ENCODE data around the gene BMS1. TPM values are rescaled to one million over a fixed set of nuclear protein-coding genes. Genes with fewer than 3 reads are reported as not detected.
"Not testable (repeated sequence)": the region's sequence is repeated elsewhere in the genome, so short reads cannot be mapped to it uniquely, and the experiment has no call there.

BMS1 gene
- 10 to 100 TPM; 11.8 to 14.3 TPM for total RNA-seq
- long read RNA-seq, full-length matches to known transcripts: 8 of 50 reads
- long read RNA-seq, partial matches to known transcripts: 34 of 50 reads
- long read RNA-seq, other reads (novel, unspliced or antisense): 8 of 50 reads

GRCh38 chr10:42782446-42783180, at the start of gene BMS1:
Gene BMS1, plus strand, starts transcription at chr10:42782795. Its CDS starts 1,600 bp downstream, at chr10:42784395.
- DNase-seq (peak; percentile 89), ATAC-seq (peak; percentile 96 to 98)
- intact Hi-C loops (cut with DNase I): no loop called here

GRCh38 chr10:42734536-42734935, 48.1 kb upstream of the BMS1 start:
- intact Hi-C loops (cut with DNase I): no loop called here
- DNase-seq: peak; percentile 34
- no peak for ATAC-seq

GRCh38 chr10:42738679-42739078, 43.9 kb upstream of the BMS1 start:
- ATAC-seq (no peak), DNase-seq (no peak)
- intact Hi-C loops (cut with DNase I): no loop called here

GRCh38 chr10:42741536-42741935, 41.1 kb upstream of the BMS1 start:
- DNase-seq; intact Hi-C loops (cut with DNase I); ATAC-seq: not testable (repeated sequence)

- ATAC-seq (no peak), DNase-seq (no peak)
- intact Hi-C loops (cut with DNase I): no loop called here
Measured at GRCh38 chr10:42743697-42744096, 38.9 kb upstream of the BMS1 start.

- DNase-seq (no peak), ATAC-seq (no peak)
- intact Hi-C loops (cut with DNase I): no loop called here
Measured at GRCh38 chr10:42744134-42744701, 38.4 kb upstream of the BMS1 start.

- ATAC-seq (peak; percentile 87 to 92), DNase-seq (peak; percentile 85)
- intact Hi-C loops (cut with DNase I): loop anchor here in 1 of 2 donors (10.0 kb wide), 1 partner anchor 352 kb away; no protein-coding TSS in a partner anchor
Measured at GRCh38 chr10:42753126-42753506, 29.5 kb upstream of the BMS1 start.

GRCh38 chr10:42753507-42754154, 29.0 kb upstream of the BMS1 start:
- intact Hi-C loops (cut with DNase I): loop anchor here in 1 of 2 donors (10.0 kb wide), 1 partner anchor 351 kb away; no protein-coding TSS in a partner anchor
- ATAC-seq (peak; percentile 20 to 38), DNase-seq (peak; percentile 42)

- intact Hi-C loops (cut with DNase I): loop anchor here in 1 of 2 donors (10.0 kb wide), 1 partner anchor 350 kb away; no protein-coding TSS in a partner anchor
- ATAC-seq (peak; percentile 54 to 69), DNase-seq (peak; percentile 49)
Measured at GRCh38 chr10:42754155-42755027, 28.2 kb upstream of the BMS1 start.

GRCh38 chr10:42755028-42755451, 27.6 kb upstream of the BMS1 start:
- DNase-seq: no peak
- ATAC-seq: peak; percentile 6 to 15
- intact Hi-C loops (cut with DNase I): loop anchor here in 1 of 2 donors (10.0 kb wide), 1 partner anchor 350 kb away; no protein-coding TSS in a partner anchor

- ATAC-seq: no peak
- no peak for DNase-seq
- intact Hi-C loops (cut with DNase I): loop anchor here in 1 of 2 donors (10.0 kb wide), 1 partner anchor 349 kb away; no protein-coding TSS in a partner anchor
Measured at GRCh38 chr10:42755556-42756093, 27.0 kb upstream of the BMS1 start.

- intact Hi-C loops (cut with DNase I): no loop called here
- ATAC-seq (no peak), DNase-seq (no peak)
Measured at GRCh38 chr10:42767906-42768305, 14.7 kb upstream of the BMS1 start.

- DNase-seq (no peak), ATAC-seq (no peak)
- intact Hi-C loops (cut with DNase I): no loop called here
Measured at GRCh38 chr10:42768581-42769152, 13.9 kb upstream of the BMS1 start.

GRCh38 chr10:42769173-42769572, 13.4 kb upstream of the BMS1 start:
- intact Hi-C loops (cut with DNase I): no loop called here
- no peak for DNase-seq
- ATAC-seq: no peak

- ATAC-seq: no peak
- intact Hi-C loops (cut with DNase I): no loop called here
Measured at GRCh38 chr10:42769673-42770072, 12.9 kb upstream of the BMS1 start.

GRCh38 chr10:42776681-42777080, 5.9 kb upstream of the BMS1 start:
- intact Hi-C loops (cut with DNase I): no loop called here
- ATAC-seq: no peak
- DNase-seq: no peak

More at GRCh38 chr10:42769673-42770072, 12.9 kb upstream of the BMS1 start:
- no peak for DNase-seq

- no peak for DNase-seq
- intact Hi-C loops (cut with DNase I): no loop called here
- no peak for ATAC-seq
Measured at GRCh38 chr10:42780456-42780855, 2.1 kb upstream of the BMS1 start.

GRCh38 chr10:42781893-42782445, 626 bp upstream of the BMS1 start:
- ATAC-seq (peak; percentile 16 to 45), DNase-seq (peak; percentile 41)
- intact Hi-C loops (cut with DNase I): no loop called here

All from left cardiac atrium (tissue), 4 donors.